ENCODE measurements around the gene RSF1.
A peak's percentile ranks its signal among the peaks of the same experiment; 100 is the strongest.
"Not testable (repeated sequence)": the region's sequence is repeated elsewhere in the genome, so short reads cannot be mapped to it uniquely, and the experiment has no call there.

Gene RSF1

GRCh38 chr11:77637345-77638165 lies 183.0 kb downstream of the RSF1 start, which contains the start of gene CLNS1A:
Gene CLNS1A (minus strand): TSS chr11:77637794. CDS start chr11:77637714, 80 bp downstream.
- peak within 1 kb of the TSS; percentile 75 for H3K27ac ChIP-seq
- TF ChIP-seq CTCF (conservative IDR thresholded peaks at IDR 0.05) (no peak), ZFX (IDR thresholded peaks at IDR 0.05) (peak; percentile 95)

GRCh38 chr11:77636731-77637344 lies 183.7 kb downstream of the RSF1 start:
- TF ChIP-seq CTCF (conservative IDR thresholded peaks at IDR 0.05) (no peak), ZFX (IDR thresholded peaks at IDR 0.05) (no peak)
- peak overlapping the region; percentile 75 for H3K27ac ChIP-seq

GRCh38 chr11:77633926-77634325 lies 186.6 kb downstream of the RSF1 start:
- H3K27ac ChIP-seq, result not testable (repeated sequence)

GRCh38 chr11:77630157-77630710 lies 190.3 kb downstream of the RSF1 start:
- H3K27ac ChIP-seq, result no peak overlapping the region
- TF ChIP-seq CTCF (conservative IDR thresholded peaks at IDR 0.05), result no peak
- no peak for TF ChIP-seq ZFX (IDR thresholded peaks at IDR 0.05)

GRCh38 chr11:77619576-77620198 lies 200.8 kb downstream of the RSF1 start:
- TF ChIP-seq ZFX (IDR thresholded peaks at IDR 0.05) (no peak), CTCF (conservative IDR thresholded peaks at IDR 0.05) (peak; percentile 91)
- H3K27ac ChIP-seq, result no peak overlapping the region

GRCh38 chr11:77617892-77618291 lies 202.6 kb downstream of the RSF1 start:
- TF ChIP-seq CTCF (conservative IDR thresholded peaks at IDR 0.05) (no peak), ZFX (IDR thresholded peaks at IDR 0.05) (no peak)
- no peak overlapping the region for H3K27ac ChIP-seq

- no peak overlapping the region for H3K27ac ChIP-seq
- no peak for TF ChIP-seq CTCF (conservative IDR thresholded peaks at IDR 0.05)
Observed at GRCh38 chr11:77611921-77612320, 208.6 kb downstream of the RSF1 start.

Measured in C4-2B (cell line).